Body of pancreas (tissue), 4 donors: ENCODE data around the gene C17orf113.

ENCODE experiments used
- CTCF ChIP-seq, 7 experiments: fragments of 450-650 bp in 4 of 7; fragments of 200-600 bp in 3 of 7; sonication (generic) in 3 of 7; IDR thresholded peaks; one replicate each; pipeline ENCODE4 v1.5.1; 2016 to 2019; ENCODE audit warnings: antibody characterized with exemption in 7 of 7
- POLR2A ChIP-seq, 3 donors: fragments of 450-650 bp; IDR thresholded peaks; one replicate each; pipeline ENCODE4 v1.6.1; 2016; ENCODE audit warnings: antibody characterized with exemption in 3 of 3, mild to moderate bottlenecking in 2 of 3

- TF ChIP-seq CTCF (IDR thresholded peaks at IDR 0.05) (no peak), POLR2A (IDR thresholded peaks at IDR 0.05) (no peak)
Observed at GRCh38 chr17:42018339-42018738, 32.1 kb downstream of the C17orf113 start.
